K562 (cell line): ENCODE data around the gene CRIP1. TPM values are rescaled to one million over a fixed set of nuclear protein-coding genes. Genes with fewer than 3 reads are reported as not detected.
A peak's percentile ranks its signal among the peaks of the same experiment; 100 is the strongest.

ENCODE experiments used
- ATAC-seq: fragments of 200-7000 bp; cut with Tn5 transposase; 3 replicates; pipeline ENCODE4 v1.9.1; 2020; ENCODE audit warnings: moderate library complexity
- BruUV-seq: library from RNA; stranded (reverse); fragments of 400-500 nt; replicated peaks from 2 replicates; lab custom pipeline; 2021; lab: Mats Ljungman, UMichigan
- CTCF ChIA-PET: fragments of 300-600 bp; formaldehyde crosslinking; extraction: SDS; loops from one replicate; lab custom pipeline; 2021; ENCODE audit warnings: low intra/inter-chr PET ratio; lab: Yijun Ruan, JAX
- POLR2A ChIA-PET: fragments of 300-600, 350-650 bp; sonication (Branson Sonifier 250); formaldehyde crosslinking; extraction: SDS; loops from one replicate; lab custom pipeline; 2021; ENCODE audit warnings: antibody characterized with exemption, inconsistent platforms; lab: Yijun Ruan, JAX
- DNase-seq, 4 experiments: peaks; one replicate each; pipeline versions ENCODE4 v3.0.0 to v3.0.0-alpha.2; 2011 to 2018; ENCODE audit warnings: low spot score in 3 of 4, mixed read lengths in 3 of 4; ENCODE audit errors: extremely low read depth in 1 of 4
- FAIRE-seq: peaks from 2 replicates; lab custom pipeline; 2011; peaks lifted over from hg19 to GRCh38; lab: Jason Lieb, UNC
- H2AFZ ChIP-seq: 2 replicates; pipeline ENCODE4 v1.6.0; 2011; ENCODE audit warnings: low read depth, low read length, control low read depth, inconsistent platforms
- H3K27ac ChIP-seq: fragments of 200-600 bp; 3 replicates; pipeline ENCODE4 v1.8.0; 2011; ENCODE audit warnings: low read depth, mild to moderate bottlenecking, control low read depth, inconsistent platforms, low read length, moderate library complexity, mixed read lengths; ENCODE audit errors: extremely low read depth
- H3K27me3 ChIP-seq, 2 experiments: fragments of 300-600 bp in 1 of 2; 2 replicates in 1 of 2; 3 replicates in 1 of 2; pipeline versions ENCODE4 v1.6.0 to v1.8.0; 2011; ENCODE audit warnings: inconsistent platforms in 2 of 2, low read length in 2 of 2, mild to moderate bottlenecking in 1 of 2, mixed read lengths in 1 of 2, moderate library complexity in 1 of 2; ENCODE audit not compliant: control insufficient read depth in 2 of 2, insufficient read depth in 2 of 2
- H3K36me3 ChIP-seq: fragments of 300-600 bp; 3 replicates; pipeline ENCODE4 v1.8.0; 2011; ENCODE audit warnings: mild to moderate bottlenecking, low read length, inconsistent platforms; ENCODE audit not compliant: control insufficient read depth, insufficient read depth
- H3K4me1 ChIP-seq, 2 experiments: fragments of 200-600 bp in 1 of 2; replicated peaks in 1 of 2; 2 replicates in 1 of 2; 3 replicates in 1 of 2; pipeline versions ENCODE4 v1.5.1 to v1.8.0; 2011; ENCODE audit warnings: inconsistent platforms in 2 of 2, low read length in 2 of 2, mild to moderate bottlenecking in 1 of 2, mixed read lengths in 1 of 2, moderate library complexity in 1 of 2; ENCODE audit not compliant: control insufficient read depth in 2 of 2, insufficient read depth in 2 of 2
- H3K4me2 ChIP-seq: 2 replicates; pipeline ENCODE4 v1.6.1; 2011; ENCODE audit warnings: low read length, control low read depth, inconsistent platforms, mixed read lengths; ENCODE audit not compliant: insufficient read depth
- H3K4me3 ChIP-seq: fragments of 200-600 bp; sonication (generic), shearing (Covaris generic); 2 replicates; pipeline ENCODE4 v1.5.1; 2016; ENCODE audit warnings: control low read depth, inconsistent platforms
- H3K79me2 ChIP-seq: fragments of 200-600 bp; 3 replicates; pipeline ENCODE4 v1.8.0; 2011; ENCODE audit warnings: low read length, inconsistent platforms; ENCODE audit not compliant: control insufficient read depth, insufficient read depth
- H3K9ac ChIP-seq, 2 experiments: 2 replicates each; pipeline versions ENCODE4 v1.6.0 to v1.6.1; 2011; ENCODE audit warnings: low read depth in 2 of 2, low read length in 2 of 2, control low read depth in 1 of 2, inconsistent platforms in 1 of 2, mild to moderate bottlenecking in 1 of 2, mixed read lengths in 1 of 2; ENCODE audit not compliant: insufficient read depth in 1 of 2
- H3K9me1 ChIP-seq: one replicate; pipeline ENCODE4 v1.6.0; 2011; ENCODE audit warnings: inconsistent platforms, mild to moderate bottlenecking, low read length, moderate library complexity; ENCODE audit not compliant: control insufficient read depth, insufficient read depth
- H3K9me3 ChIP-seq: replicated peaks from 2 replicates; pipeline ENCODE4 v1.5.1; 2011; ENCODE audit warnings: low read depth, low read length, inconsistent platforms; ENCODE audit not compliant: control insufficient read depth, insufficient read depth
- H4K20me1 ChIP-seq: replicated peaks from 2 replicates; pipeline ENCODE4 v1.6.1; 2011; ENCODE audit warnings: low read length, inconsistent platforms, mixed read lengths; ENCODE audit not compliant: control insufficient read depth, insufficient read depth
- MXI1 ChIP-seq: IDR thresholded peaks from 2 replicates; pipeline ENCODE4 v1.6.1; 2011; ENCODE audit warnings: low read depth, mild to moderate bottlenecking, improper control_type of control experiment, low read length
- NR2C2 ChIP-seq, 2 experiments: fragments of 200-800 bp in 1 of 2; sonication (Bioruptor generic) in 1 of 2; sonication (generic) in 1 of 2; formaldehyde crosslinking in 1 of 2; IDR thresholded peaks; 2 replicates each; pipeline versions ENCODE4 v1.6.1 to v1.8.0; 2016 to 2022; ENCODE audit warnings: mild to moderate bottlenecking in 1 of 2, missing compliant biosample characterization in 1 of 2, missing genetic modification characterization in 1 of 2, missing genetic modification reagents in 1 of 2
- ZKSCAN1 ChIP-seq: fragments of 150-350 bp; IDR thresholded peaks from 2 replicates; pipeline ENCODE4 v1.6.1; 2016; ENCODE audit warnings: low read depth, low read length
- ZNF3 ChIP-seq: fragments of 250-450 bp; sonication (Bioruptor Pico); IDR thresholded peaks from 2 replicates; pipeline ENCODE4 v1.5.0; 2021; ENCODE audit warnings: mild to moderate bottlenecking, moderate library complexity
- ZNF408 ChIP-seq: fragments of 250-450 bp; sonication (Bioruptor Pico); IDR thresholded peaks from 2 replicates; pipeline ENCODE4 v1.4.0; 2020; ENCODE audit warnings: low read depth, mild to moderate bottlenecking, moderate library complexity
- WGBS: fragments of 100-300 bp; shearing (Covaris generic); methylation state at CpG from one replicate; pipeline ENCODE4 v1.1.6; 2016; ENCODE audit warnings: low coverage, mixed read lengths; ENCODE audit not compliant: insufficient coverage; ENCODE audit errors: missing lambda C conversion rate; 5-methylcytosine and 5-hydroxymethylcytosine counted together
- in situ Hi-C: fragments of 300-500 bp; cut with MboI; formaldehyde crosslinking; loops from 4 replicates; pipeline ENCODE4 v1.15.0; 2018; ENCODE audit warnings: inconsistent platforms, mixed read lengths
- intact Hi-C: fragments of 100-400 bp; cut with micrococcal nuclease; formaldehyde crosslinking; loops from 2 replicates; pipeline ENCODE4 v1.14.2; 2022
- polyA plus RNA-seq, 8 experiments: library from polyadenylated mRNA; depleted of rRNA in 4 of 8; stranded (reverse) in 5 of 8; unstranded in 3 of 8; fragments of >200 nt; fragmentation: Nextera tagmentation in 2 of 8; fragmentation: Illumina TruSeq in 1 of 8; extraction: Ambion mirVana in 2 of 8; extraction: Trizol in 1 of 8; gene quantifications; 2 replicates each; pipeline versions ENCODE4 v1.2.1 to v1.2.3, GENCODE V29; 2011 to 2014; ENCODE audit warnings: inconsistent platforms in 1 of 8, missing spikeins in 1 of 8
- total RNA-seq, 7 experiments: library from RNA; depleted of rRNA in 6 of 7; stranded (reverse); fragments of >200 nt in 6 of 7; fragmentation: Illumina TruSeq in 2 of 7; extraction: Trizol in 2 of 7; gene quantifications; 2 replicates each; pipeline versions ENCODE4 v1.2.1 to v1.2.3, GENCODE V29; 2011 to 2021; ENCODE audit warnings: low replicate concordance in 1 of 7

The CRIP1 gene
- total and polyA plus RNA-seq, 9 of the 15 experiments (the other 6 are each of a cell fraction or from before 2014, with no cell fraction given) = 0.11 to 0.58 (median 0.14) TPM; not detected in 6

DNA sequence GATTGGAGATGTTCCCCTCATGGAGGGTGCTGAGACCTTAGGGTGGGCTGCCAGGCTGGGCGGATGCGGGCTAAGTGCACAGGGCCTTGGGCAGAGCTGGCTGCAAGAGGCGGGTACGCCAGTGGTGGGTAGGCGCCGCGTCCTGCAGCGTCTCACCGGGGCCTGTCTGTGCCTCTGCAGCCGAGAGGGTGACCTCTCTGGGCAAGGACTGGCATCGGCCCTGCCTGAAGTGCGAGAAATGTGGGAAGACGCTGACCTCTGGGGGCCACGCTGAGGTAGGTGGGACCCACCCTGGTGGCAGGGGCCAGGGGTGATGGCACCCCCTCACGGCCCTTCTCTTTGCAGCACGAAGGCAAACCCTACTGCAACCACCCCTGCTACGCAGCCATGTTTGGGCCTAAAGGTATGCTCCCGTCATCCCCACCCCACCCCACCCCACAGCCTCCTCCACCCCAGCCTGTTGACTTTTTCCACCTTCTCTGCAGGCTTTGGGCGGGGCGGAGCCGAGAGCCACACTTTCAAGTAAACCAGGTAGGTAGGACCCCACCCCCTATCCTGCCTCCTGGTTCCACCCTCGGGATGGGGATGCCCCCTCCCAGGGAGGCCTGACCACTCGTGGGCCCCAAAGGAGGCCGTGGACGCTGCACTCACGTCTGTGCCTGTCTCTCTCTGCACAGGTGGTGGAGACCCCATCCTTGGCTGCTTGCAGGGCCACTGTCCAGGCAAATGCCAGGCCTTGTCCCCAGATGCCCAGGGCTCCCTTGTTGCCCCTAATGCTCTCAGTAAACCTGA is 1.5 kb downstream of the CRIP1 start:
- BruUV-seq = no TSS peak
- Histone ChIP-seq H3K4me1 (peaks cover 6 to 89% of the 10 kb centered on the region in 2 experiments), H4K20me1 (peaks cover 6% of the 10 kb centered on the region), H3K9ac (peak overlapping the region in 1 of 2 experiments; percentile 94; a peak in 2 of 4 replicates), H3K4me2 (no peak overlapping the region), H3K9me3 (no peaks in the 10 kb centered on the region), H2AFZ (no peak overlapping the region), H3K27ac (no peak overlapping the region), H3K27me3 (no peaks in the 10 kb centered on the region), H3K79me2 (peaks cover 5% of the 10 kb centered on the region; the same call in 2 of the 3 replicates), H3K9me1 (no peaks in the 10 kb centered on the region), H3K36me3 (peaks cover 2% of the 10 kb centered on the region; the same call in 1 of the 3 replicates), H3K4me3 (no peak overlapping the region)
- intact Hi-C loops = loop anchor here (5.0 kb wide), 1 partner anchor 41 kb away; no protein-coding TSS in a partner anchor
- DNase-seq (no peak), ATAC-seq (no peak), FAIRE-seq (no peak)
- ChIA-PET CTCF (interaction anchor here (2.0 kb wide), 1 partner anchor 117 kb away, joined by 16 read pairs; no protein-coding TSS in a partner anchor), POLR2A (no interaction called here)
- TF ChIP-seq ZKSCAN1 (no peak), ZNF3 (CRISPR knock-in tag) (no peak), NR2C2 (CRISPR knock-in tag; IDR thresholded peaks at IDR 0.05) (no peak; the same call in 1 of the 2 replicates), NR2C2 (tag; IDR thresholded peaks at IDR 0.05) (no peak), MXI1 (no peak), ZNF408 (CRISPR knock-in tag) (no peak)
- in situ Hi-C loops = loop anchor here (5.0 kb wide), 1 partner anchor 116 kb away; no protein-coding TSS in a partner anchor
- WGBS = 93% methylated on average over 15 of the region's 26 CpGs
